ENCODE data around the gene POLR2L. TPM values are rescaled to one million over a fixed set of nuclear protein-coding genes. Genes with fewer than 3 reads are reported as not detected.

POLR2L gene
- total RNA-seq, 1 donor from 2014 or later, result 106 TPM

DNA sequence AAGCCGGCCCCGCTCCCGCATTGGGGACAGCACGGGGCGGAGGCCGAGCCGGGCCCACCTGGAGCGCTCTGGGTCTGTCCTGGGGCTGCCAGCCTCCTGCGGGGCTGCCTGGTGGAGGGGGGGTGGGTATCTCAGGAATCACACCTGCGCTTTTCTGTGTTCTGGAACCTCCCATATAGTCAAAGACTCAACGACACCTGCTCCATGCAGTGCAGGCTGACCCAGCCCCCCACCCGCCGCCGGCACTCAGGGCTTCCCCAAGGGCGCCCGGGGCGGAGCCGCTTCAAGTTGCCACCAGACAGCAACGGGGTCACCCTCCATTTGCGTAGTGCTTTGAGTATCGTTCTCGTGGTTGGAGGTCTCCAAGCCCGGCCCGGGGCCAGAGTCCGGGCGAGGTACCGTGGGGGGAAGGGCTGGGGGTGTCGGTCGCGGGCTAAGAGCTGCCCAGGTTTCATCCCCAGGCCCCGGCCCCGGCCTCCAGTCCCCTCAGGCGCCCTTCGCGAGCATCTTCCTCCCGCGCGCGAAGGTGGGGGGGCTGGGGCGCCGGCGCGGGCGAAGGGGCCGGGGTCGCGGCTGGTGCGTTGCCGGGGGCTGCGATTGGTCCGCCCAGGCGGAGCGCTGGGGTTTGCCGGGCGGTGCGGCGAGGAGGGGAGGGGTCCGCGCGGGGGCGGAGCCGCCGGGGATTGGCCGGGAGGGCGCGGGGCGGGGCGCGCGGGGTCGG lies 6.9 kb upstream of the POLR2L start:
- peaks cover 3% of the 10 kb centered on the region for H3K27me3 Mint-ChIP-seq (ENCODE audit: unreplicated experiment)
- peak; percentile 86 for DNase-seq
- peaks cover 6% of the 10 kb centered on the region for H3K4me1 Mint-ChIP-seq (ENCODE audit: low read depth, unreplicated experiment)
- H3K36me3 Mint-ChIP-seq (ENCODE audit: unreplicated experiment), result no peaks in the 10 kb centered on the region
- no peak overlapping the region for H3K4me3 Mint-ChIP-seq (ENCODE audit: unreplicated experiment)
- peaks cover 2% of the 10 kb centered on the region for H3K9me3 Mint-ChIP-seq (ENCODE audit: unreplicated experiment)
- TF ChIP-seq, protein P1, sequence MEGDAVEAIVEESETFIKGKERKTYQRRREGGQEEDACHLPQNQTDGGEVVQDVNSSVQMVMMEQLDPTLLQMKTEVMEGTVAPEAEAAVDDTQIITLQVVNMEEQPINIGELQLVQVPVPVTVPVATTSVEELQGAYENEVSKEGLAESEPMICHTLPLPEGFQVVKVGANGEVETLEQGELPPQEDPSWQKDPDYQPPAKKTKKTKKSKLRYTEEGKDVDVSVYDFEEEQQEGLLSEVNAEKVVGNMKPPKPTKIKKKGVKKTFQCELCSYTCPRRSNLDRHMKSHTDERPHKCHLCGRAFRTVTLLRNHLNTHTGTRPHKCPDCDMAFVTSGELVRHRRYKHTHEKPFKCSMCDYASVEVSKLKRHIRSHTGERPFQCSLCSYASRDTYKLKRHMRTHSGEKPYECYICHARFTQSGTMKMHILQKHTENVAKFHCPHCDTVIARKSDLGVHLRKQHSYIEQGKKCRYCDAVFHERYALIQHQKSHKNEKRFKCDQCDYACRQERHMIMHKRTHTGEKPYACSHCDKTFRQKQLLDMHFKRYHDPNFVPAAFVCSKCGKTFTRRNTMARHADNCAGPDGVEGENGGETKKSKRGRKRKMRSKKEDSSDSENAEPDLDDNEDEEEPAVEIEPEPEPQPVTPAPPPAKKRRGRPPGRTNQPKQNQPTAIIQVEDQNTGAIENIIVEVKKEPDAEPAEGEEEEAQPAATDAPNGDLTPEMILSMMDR (IDR thresholded peaks at IDR 0.05; ENCODE audit: partially characterized antibody, unreplicated experiment), result no peak
- H3K27ac Mint-ChIP-seq (ENCODE audit: unreplicated experiment), result no peak overlapping the region

DNA sequence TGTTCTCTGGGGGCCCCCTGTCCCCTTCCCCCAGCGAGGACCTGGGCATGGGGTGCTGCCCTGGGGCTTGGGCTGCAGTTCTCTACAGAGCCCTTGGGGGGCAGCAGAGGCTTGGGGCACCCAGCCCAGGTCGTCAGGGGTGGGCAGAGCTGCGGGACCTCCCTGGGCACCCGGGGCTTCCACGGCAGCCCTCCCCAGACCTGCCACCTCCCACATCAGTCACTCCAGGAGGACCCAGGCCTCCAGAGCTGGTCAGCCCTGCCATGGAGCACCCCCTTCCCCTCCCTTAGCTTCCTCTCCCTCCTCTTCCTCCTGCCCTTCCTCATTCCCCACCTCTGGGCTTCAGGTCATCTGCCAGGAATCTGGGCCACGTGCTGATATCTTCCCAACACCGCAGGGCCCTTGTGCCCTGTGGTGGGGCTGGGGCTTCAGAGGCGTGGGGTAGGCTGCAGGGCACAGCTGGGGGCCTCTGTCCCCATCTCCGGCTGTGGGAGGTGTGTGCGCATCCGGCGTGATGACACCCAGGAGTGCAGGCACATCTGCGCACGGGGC lies 6.1 kb upstream of the POLR2L start:
- TF ChIP-seq, protein P1 (IDR thresholded peaks at IDR 0.05; ENCODE audit: partially characterized antibody, unreplicated experiment), result peak; percentile 84
- H3K4me1 Mint-ChIP-seq (ENCODE audit: low read depth, unreplicated experiment), result peaks cover 6% of the 10 kb centered on the region
- DNase-seq, result peak; percentile 74
- peaks cover 3% of the 10 kb centered on the region for H3K27me3 Mint-ChIP-seq (ENCODE audit: unreplicated experiment)
- peaks cover 5% of the 10 kb centered on the region for H3K9me3 Mint-ChIP-seq (ENCODE audit: unreplicated experiment)
- no peak overlapping the region for H3K4me3 Mint-ChIP-seq (ENCODE audit: unreplicated experiment)
- no peak overlapping the region for H3K27ac Mint-ChIP-seq (ENCODE audit: unreplicated experiment)
- no peaks in the 10 kb centered on the region for H3K36me3 Mint-ChIP-seq (ENCODE audit: unreplicated experiment)

DNA sequence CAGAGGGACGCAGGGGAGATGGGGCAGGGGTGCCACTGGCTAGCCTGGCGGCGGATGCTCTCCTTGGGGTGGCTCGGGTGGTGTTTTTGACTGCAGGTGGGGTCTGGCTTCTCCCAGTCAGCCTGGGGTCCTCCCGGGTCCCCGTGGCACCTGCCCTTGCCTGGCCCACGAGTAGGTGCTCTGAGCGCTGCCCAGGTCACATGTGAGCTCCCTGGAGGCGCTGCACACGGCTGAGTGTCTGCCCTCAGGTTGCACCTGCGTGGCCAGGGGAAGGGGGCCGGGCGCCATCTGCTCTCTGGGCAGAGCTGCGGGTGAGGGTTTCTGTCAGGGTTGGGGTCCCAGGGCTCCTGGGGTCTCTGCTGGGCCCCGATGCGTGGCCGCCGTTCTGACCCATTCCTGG lies 5.5 kb upstream of the POLR2L start:
- H3K4me3 Mint-ChIP-seq (ENCODE audit: unreplicated experiment), result no peak overlapping the region
- DNase-seq, result no peak
- H3K9me3 Mint-ChIP-seq (ENCODE audit: unreplicated experiment), result peaks cover 5% of the 10 kb centered on the region
- no peak overlapping the region for H3K27ac Mint-ChIP-seq (ENCODE audit: unreplicated experiment)
- H3K27me3 Mint-ChIP-seq (ENCODE audit: unreplicated experiment), result peaks cover 3% of the 10 kb centered on the region
- TF ChIP-seq, protein P1 (IDR thresholded peaks at IDR 0.05; ENCODE audit: partially characterized antibody, unreplicated experiment), result no peak
- H3K36me3 Mint-ChIP-seq (ENCODE audit: unreplicated experiment), result no peaks in the 10 kb centered on the region
- H3K4me1 Mint-ChIP-seq (ENCODE audit: low read depth, unreplicated experiment), result peaks cover 6% of the 10 kb centered on the region

DNA sequence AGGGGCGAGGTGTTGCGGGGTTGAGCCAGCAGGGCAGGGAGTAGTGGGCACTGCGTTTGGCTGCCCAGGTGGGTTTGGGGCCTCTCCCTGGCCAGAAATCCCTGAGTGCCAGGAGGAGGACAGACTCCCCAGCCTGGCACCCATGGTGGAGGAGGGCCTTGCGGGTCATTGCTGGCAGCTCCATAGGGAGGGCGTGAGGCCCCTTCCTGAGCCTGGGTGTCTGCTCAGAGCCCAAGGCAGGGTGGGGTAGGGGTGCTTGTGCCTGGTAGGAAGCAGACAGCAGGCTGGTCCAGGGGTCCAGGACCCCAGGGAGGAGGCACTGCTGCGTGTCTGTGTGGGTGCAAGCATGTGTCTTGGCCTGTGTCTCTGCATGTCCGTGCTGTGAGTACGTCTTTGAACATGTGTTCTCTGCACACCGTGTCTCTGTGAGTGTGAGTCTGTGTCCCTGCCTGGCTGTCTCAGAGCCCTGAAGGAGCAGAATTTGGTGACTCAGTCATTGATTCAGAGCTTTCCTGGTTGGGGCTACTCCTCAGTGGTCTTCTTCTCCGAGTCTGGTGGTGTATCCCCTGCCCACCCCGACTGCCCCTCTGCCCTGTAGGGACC lies 4.3 kb upstream of the POLR2L start:
- Mint-ChIP-seq H3K27ac (ENCODE audit: unreplicated experiment) (peak overlapping the region; percentile 48), H3K36me3 (ENCODE audit: unreplicated experiment) (no peaks in the 10 kb centered on the region), H3K4me3 (ENCODE audit: unreplicated experiment) (peak overlapping the region; percentile 34), H3K9me3 (ENCODE audit: unreplicated experiment) (peaks cover 3% of the 10 kb centered on the region), H3K4me1 (ENCODE audit: low read depth, unreplicated experiment) (peaks cover 4% of the 10 kb centered on the region), H3K27me3 (ENCODE audit: unreplicated experiment) (no peaks in the 10 kb centered on the region)
- TF ChIP-seq, protein P1 (IDR thresholded peaks at IDR 0.05; ENCODE audit: partially characterized antibody, unreplicated experiment), result no peak
- DNase-seq, result no peak

All from glutamatergic neuron (in vitro differentiated cells).